HG02610 (cell line): ENCODE data around the gene AP5S1.
"Not testable (repeated sequence)": the region's sequence is repeated elsewhere in the genome, so short reads cannot be mapped to it uniquely, and the experiment has no call there.

Experiments
- ATAC-seq: cut with Tn5 transposase; IDR thresholded peaks from one replicate; pipeline ENCODE4 v1.9.1; 2021; ENCODE audit warnings: mild to moderate bottlenecking, moderate library complexity; ENCODE audit not compliant: unreplicated experiment

The AP5S1 gene

DNA sequence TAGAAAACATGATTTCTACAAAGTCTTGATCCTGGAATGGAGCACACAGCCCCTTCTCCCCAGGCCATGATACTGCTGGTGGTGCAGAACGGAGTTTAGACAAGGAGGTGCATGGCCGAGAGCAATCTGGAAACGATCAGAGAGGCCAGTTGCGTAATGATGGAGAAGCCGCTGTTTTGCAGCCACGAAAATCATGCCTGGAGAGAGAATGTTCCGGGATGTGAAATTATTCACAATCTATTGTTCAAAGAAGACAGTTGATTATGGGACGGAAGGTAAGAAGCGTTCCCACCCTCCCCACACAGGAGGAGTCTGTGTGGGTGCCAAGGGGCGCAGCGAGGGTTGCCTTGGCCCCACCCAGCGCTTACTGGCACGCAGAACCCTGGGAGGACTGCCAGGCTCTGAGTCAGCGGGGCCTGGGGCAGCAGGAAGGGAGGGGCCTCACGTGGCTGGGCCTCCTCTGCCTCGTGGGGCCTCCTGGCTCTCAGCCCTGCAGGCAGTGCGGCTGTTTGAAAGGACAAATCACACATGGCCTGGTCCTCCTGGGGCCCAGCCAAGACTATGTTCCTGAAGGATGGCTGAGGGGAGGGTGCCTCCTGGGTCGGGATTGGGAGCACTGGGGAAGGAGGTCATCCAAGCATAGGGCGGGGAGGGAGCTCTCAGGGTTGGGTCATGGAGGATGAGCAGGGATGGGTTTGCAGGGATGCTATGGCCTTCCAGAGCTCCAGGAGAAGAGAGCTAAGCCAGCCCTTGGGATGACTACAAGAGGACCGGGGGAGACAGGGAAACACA, 8.7 kb upstream of the AP5S1 start:
- ATAC-seq = no peak

DNA sequence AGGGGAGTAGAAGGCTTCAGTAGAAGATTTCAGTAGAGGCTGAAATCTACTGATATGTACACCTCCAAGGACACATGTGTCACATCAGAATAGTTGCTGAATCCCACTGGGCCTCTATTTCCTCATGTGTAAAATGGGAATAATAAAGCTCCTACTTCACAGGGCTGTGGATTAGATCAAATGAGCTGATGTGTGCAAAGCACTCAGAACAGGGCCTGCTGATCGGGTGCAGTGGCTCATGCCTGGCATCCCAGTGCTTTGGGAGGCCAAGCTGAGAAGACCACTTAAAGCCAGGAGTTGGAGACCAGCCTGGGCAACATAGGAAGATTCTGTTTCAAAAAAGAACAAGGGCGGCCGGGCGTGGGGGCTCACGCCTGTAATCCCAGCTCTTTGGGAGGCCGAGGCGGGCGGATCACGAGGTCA, 8.1 kb upstream of the AP5S1 start:
- no peak for ATAC-seq

DNA sequence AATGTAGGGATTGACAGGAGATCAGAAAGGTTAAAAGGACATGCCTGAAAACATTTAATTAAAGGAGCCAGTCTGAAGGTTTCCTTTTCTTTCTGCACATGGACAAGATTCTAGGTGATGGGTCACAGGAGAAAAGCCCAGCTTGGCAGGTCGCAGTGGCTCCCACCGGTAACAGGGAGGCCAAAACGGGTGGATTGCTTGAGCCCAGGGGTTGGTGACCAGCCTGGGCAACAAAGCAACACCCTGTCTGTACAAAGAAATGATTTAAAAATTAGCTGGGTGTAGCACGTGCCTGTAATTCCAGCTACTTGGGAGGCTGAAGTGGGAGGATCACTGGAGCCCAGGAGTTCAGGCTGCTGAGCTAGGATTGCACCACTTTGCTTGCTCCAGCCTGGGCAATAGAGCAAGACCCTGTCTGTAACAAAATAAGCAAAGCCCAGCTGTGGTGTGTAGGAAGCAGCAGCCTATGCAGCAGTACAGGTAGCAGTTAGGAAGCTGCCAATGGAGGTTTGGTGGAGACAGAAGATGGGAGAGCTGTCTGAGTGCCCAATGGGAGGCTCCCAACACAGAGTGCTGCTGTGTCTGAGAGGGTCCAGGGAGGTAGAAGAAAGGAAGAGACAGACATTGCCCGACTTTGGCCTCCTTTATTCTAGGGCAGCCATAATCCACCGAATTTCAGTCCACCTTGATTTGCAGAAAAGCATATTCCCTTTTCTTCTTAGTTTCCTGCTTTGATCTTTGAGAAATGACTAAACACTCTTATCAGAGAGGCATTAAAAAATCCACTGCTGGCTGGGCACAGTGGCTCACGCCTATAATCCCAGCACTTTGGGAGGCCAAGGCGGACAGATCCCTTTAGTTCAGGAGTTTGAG, 7.1 kb upstream of the AP5S1 start:
- ATAC-seq = no peak

DNA sequence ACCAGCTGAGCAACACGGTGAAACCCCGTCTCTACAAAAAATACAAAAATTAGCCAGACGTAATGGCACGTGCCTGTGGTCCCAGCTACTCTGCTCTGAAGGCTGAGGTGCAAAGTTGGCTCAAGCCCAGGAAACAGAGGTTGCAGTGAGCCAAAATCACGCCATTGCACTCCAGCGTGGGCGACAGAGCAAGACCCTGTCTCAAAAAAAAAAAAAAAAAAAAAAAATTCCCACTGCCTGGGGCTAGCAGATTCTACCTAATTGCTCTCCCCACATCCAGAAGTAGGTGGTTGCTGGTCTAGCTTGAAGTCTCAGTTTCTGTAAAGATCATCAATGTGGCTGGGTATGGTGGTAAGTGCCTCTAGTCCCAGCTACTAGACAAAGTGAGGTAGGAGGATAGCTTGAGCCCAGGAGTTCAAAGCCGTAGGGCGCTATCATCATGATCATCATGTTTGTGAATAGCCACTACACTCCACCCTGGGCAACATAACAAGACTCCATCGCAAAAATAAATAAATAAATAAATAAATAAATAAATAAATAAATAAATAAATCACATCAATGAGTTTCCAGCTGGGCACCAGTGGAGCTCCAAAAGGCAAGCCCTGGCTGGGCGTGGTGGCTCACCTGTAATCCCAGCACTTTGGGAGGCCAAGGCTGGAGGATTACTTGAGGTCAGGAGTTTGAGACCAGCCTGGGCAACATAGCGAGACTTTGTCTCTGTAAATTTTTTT, 6.3 kb upstream of the AP5S1 start:
- ATAC-seq = no peak

DNA sequence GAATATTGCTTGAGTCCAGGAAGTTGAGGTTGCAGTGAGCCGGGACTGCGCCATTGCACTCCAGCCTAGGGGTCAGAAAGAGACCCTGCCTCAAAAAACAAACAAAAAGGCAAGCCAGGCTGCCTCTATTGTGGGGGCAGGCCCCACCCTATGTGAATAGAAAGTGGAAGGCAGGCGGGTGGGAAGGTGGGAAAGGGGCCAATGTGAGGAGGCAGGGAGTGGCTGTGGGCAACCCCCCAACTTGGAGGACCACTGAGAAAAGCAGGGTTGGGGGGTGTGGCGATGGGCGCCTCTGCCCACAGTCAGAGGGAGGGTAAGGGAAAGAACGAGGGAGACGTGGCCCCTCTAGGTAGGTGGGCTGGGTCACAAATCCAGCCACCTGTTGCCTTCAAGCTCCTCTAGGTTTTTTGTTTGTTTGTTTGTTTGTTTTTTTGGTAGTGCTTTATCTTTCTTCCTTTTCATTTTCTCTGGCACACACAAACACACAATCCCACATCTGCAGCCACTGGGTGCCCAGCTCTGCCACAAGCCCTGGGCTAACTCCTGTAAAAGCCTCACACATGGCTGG, 5.3 kb upstream of the AP5S1 start:
- ATAC-seq = no peak

DNA sequence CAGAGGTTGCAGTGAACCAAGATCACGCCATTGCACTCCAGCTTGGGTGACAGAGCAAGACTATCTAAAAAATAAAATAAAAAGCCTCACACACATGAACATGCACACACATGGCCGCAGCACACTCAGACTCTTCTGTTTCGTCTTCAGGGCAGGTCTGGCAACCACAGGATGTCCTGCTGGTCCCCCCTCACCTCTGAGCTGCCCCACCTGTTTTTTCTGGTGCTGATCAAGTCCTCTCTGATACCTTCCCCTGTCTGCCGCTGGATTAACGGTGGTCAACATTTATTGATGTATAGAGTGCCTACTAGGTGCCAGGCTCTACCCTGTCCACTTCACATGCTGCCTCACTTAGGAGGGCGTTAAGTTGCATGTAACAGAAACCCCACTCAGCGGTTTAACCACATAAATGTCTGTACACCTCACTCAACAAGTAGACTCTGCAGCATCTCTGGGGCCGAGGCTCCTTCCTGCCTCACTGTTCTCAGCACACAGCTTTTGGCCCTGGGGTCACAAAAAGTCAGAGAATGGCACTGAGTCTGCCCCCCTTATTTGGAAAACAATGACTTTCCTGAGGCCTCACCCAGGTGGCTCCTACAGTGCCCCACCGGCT, 4.5 kb upstream of the AP5S1 start:
- ATAC-seq = no peak

DNA sequence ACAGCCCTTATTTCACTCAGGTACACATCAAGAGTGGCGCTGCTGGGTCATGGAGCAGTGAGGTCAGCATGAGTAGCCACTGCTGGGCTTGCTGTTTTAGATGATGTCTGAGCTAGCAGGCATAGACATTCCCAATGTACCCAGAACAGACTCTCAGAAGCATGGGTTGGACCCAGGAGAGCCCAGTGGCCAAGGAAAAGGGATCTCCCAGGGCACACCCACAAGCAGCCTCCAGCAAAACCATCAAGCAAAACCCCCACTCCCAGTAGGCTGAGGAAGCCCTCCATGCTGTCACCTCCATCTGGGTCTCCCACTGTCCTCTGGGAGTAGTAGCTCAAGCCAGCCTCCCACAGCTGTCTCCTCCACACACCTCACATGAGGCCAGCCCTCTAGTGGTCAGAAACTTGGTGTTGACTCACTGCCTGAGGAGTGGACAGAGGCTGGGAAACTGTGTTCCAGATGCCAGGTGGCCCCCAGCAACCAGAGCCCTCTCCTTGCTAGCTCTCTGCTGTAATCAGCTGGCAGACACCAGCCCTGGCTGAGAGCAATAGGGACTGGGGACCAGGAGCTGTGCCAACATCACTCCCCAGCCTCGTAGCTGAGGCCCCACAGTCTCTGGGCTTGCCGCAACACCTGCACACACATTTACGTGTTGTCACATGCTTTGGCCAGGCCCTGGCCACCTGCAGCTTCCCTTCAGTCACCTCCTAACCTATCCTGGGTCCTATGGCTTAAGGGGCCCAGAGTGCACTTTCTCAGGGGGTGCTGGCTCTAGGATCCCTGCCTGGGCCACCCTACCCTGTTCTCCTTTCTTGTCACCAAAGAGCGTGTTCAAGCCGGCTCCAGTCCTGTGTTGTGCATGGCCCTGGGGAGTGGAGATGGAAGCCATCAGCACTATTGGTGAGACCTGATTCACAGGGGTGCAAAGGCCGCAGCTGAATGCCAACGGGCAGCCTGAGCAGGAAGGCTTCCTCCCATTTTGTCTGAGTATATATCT, 1.9 kb upstream of the AP5S1 start:
- ATAC-seq = no peak

DNA sequence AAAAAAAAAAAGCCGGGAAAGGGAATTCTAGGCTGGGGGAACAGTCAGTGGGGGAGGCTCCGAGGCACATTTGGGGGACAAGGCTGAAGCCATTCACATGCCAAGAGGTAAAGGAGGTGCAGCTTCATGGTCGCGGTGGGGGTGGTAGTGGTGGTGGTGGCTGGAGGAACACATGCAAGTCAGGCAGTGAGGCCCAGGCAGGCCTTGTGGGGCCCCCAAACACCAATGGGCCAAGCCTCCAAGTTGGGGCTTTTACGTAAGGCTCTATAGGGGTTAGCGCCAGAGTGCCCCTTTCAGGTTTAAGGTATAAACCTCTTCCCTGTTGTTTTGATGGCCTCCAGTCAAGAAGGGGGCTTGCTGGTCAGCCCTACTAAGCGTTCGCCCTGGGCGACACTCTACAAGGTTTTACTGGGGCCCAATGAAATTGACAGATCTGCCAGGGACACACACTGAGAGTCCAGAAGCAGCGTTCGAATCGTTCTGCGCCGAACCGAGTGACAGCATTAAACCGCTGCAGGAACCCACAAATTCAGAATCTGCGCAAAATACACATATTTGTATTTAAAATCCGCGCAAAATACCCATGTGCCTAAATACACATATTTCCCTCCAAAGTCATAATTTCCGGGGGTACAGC, 818 bp upstream of the AP5S1 start:
- no peak for ATAC-seq

DNA sequence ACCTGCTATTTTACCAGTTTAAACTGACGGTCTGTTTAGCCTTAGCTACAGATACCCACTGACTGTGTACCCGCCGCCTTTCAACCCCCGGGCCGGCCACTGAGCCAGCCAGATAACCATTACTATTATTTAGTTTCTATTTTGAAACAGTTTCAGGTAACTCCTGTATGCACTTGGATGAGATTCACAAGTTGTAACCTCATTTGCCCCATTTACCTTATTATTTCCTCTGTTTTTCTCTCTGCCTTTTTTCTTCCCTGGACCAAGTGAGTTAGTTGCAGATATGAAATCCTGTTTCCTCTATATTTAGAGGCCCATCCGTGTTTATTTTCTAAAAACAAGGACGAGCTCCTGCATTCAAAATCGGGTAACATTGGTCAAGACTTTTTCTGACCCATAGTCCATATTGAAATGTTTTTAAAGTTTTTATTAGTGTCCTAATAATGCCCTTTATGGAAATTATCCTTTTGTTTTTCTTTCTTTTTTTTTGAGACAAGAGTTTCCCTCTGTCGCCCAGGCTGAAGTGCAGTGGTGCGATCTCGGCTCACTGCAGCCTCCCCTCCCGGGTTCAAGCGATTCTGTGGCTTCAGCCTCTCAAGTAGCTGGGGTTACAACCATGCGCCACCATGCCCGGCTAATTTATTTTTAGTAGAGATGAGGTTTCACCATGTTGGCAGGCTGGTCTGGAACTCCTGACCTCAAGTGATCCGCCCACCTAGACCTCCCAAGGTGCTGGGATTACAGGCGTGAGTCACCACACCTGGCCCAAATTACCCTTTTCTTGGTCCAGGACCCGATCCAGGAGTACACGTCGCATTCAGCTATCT, 767 bp downstream of the AP5S1 start:
- no peak for ATAC-seq

DNA sequence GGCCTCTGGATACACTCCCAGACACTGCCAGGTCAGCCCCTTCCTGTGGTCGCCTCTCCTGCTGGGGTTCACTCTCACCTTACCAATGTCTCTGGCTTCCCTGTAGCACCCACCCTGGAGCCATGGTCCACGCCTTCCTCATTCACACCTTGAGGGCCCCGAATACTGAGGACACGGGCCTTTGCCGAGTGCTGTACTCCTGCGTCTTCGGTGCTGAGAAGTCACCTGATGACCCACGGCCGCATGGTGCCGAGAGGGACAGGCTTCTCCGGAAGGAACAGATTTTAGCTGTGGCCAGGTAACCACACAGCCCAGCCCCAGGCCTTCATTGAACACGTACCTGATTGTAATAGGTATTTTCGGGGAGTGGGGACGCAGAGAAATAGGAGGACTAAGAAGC, 1.6 kb downstream of the AP5S1 start:
- ATAC-seq = no peak

DNA sequence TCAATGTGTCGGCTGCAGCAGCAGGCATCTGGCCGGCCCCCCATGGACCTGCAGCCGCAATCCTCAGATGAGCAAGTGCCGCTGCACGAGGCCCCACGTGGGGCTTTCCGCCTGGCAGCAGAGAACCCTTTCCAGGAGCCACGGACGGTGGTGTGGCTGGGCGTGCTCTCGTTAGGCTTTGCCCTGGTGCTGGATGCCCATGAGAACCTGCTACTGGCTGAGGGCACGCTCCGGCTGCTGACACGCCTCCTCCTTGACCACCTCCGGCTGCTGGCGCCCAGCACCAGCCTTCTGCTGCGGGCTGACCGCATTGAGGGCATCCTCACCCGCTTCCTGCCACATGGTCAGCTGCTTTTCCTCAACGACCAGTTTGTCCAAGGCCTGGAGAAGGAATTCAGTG, 3.5 kb downstream of the AP5S1 start:
- no peak for ATAC-seq

DNA sequence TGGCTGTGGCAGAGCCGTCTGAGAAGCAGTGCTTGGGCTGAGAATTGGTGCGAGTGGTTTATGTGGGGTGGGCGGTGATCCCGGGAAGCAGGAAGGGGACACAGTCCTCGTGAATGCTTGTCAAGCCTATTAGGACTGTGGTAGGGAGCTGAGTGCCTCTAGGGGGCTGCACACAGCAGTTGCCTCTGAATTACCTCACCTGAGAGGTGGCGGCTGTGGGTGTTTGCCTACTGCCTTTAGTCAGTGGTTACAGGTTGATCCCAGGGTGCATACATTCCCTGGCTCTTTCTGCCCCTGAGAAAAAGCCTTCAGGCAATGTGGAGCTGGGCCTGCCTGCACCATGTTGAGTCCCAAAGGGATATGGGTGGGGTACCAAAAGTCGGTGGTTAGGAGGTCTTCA, 5.2 kb downstream of the AP5S1 start:
- no peak for ATAC-seq

DNA sequence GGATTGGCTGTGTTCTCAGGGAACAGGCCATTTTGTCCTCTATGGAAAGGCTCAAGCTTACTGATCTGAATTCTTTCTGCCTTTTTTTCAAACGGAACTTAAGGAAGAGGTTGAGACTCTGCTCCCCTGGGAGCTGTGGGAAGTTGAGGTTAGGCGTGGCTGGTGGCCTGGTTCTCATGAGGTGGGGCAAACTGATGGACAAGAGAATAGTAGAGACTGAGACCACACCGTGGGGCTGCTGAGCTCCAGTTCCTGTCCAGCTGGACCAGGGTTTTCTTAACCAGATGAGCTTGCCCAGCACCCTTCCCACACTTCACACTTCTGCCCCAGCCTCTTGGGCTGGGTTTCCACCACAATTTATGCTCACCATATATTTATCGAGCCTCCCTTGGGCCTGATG, 6.1 kb downstream of the AP5S1 start:
- no peak for ATAC-seq

DNA sequence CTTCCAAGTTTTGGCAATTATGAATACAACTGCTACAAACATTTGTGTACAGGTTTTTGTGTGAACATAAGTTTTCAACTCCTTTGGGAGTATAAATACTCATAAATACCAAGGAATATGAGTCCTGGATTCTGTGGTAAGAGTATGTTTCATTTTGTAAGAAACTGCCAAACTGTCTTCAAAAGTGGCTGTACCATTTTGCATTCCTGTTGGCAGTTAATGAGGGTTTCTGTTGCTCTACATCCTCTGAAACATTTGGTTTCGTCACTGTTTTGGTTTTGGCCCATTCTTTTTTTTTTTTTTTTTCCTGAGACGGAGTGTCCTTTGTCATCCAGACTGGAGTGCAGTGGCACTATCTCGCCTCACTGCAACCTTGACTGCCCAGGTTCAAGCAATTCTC, 8.5 kb downstream of the AP5S1 start:
- ATAC-seq = no peak

DNA sequence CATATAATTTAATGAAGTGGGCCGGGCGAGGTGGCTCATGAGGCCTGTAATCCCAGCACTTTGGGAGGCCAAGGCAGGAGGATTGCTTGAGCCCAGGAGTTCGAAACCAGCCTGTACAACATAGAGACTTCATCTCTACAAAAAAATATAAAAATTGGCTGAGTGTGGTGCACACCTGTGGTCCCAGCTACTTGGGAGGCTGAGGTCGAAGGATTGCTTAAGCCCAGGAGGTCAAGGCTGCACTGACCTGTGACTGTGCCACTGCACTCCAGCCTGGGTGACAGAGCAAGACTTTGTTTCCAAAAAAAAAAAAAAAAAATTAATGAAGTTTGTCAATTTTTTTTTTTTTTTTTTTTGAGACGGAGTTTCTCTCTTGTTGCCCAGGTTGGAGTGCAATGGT, 9.5 kb downstream of the AP5S1 start:
- not testable (repeated sequence) for ATAC-seq

DNA sequence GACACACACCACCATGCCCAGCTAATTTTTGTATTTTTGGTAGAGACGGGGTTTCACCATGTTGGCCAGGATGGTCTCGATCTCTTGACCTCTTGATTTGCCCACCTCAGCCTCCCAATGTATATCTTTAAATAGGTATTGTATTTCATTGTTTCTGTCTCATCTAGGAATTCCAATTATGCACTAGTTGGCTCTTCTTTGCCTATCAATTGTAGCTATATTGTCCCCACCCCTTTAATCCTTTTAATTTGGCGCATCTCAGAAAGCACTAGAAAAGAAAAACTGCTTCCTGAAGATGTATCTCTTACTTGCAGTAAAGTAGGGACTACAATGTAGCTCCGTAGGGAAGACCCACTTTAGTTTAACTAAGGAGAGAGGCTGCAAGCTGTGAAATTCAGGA, 15.8 kb downstream of the AP5S1 start:
- ATAC-seq = no peak

DNA sequence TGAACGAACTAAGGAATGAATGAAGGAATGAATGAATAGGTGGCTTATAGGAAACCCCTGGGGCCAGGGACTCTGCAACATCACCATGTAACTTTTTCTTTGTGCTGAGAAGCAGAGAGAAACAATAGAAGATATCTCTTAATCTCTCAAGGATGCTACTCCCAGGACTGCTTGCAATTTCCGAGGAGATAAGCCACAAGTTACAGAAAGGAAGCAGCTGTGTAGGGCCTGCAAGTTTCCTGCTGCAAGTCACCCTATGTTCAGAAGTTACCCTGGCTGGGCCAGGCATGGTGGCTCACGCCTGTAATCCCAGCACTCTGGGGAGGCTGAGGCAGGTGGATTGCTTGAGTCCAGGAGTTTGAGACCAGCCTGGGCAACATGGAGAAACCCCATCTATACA, 19.0 kb downstream of the AP5S1 start:
- no peak for ATAC-seq

DNA sequence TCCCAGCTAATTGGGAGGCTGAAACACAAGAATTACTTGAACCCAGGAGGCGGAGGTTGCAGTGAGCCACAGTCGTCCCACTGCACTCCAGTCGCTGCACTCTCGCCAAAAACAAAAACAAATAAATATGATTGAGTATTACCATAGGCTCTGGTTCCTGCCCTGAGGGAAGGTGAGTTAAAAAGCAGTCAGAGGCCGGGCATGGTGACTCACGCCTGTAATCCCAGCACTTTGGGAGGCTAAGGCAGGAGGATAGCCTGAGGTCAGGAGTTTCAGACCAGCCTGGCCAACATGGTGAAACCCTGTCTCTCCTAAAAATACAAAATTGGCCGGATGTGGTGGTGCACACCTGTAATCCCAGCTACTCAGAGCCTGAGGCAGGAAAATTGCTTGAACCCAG, 19.9 kb downstream of the AP5S1 start:
- ATAC-seq = not testable (repeated sequence)
